Measurements from ENCODE around the gene COL4A2.

Gene COL4A2

DNA sequence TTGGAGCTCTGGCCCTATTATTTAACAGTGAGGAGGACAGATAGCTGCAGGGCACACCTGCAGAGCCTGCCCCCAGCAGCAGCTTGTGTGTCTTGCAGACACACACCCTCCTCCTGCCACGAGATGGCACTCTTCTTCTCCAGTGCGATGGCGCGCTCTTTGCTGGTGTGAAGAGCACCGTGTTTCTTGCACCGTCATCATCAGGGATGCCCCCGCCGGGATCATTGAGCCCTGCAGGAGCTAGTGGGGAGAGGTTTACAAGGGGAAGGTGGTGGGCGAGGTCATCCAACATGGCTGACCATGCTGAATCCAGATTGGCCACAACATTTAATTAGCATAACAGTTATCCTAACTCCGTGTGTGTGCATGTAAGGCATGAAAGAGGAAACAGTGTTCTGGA, 148.9 kb downstream of the COL4A2 start:
- DNase-seq (ENCODE audit: low read depth), result peak; percentile 75

GRCh38 chr13:110456550-110456949, 149.5 kb downstream of the COL4A2 start:
- no peak for DNase-seq (ENCODE audit: low read depth)

GRCh38 chr13:110457361-110457760, 150.3 kb downstream of the COL4A2 start:
- DNase-seq (ENCODE audit: low read depth), result no peak

- DNase-seq (ENCODE audit: low read depth), result no peak
These were observed 150.9 kb downstream of the COL4A2 start for GRCh38 chr13:110458017-110458416.

DNA sequence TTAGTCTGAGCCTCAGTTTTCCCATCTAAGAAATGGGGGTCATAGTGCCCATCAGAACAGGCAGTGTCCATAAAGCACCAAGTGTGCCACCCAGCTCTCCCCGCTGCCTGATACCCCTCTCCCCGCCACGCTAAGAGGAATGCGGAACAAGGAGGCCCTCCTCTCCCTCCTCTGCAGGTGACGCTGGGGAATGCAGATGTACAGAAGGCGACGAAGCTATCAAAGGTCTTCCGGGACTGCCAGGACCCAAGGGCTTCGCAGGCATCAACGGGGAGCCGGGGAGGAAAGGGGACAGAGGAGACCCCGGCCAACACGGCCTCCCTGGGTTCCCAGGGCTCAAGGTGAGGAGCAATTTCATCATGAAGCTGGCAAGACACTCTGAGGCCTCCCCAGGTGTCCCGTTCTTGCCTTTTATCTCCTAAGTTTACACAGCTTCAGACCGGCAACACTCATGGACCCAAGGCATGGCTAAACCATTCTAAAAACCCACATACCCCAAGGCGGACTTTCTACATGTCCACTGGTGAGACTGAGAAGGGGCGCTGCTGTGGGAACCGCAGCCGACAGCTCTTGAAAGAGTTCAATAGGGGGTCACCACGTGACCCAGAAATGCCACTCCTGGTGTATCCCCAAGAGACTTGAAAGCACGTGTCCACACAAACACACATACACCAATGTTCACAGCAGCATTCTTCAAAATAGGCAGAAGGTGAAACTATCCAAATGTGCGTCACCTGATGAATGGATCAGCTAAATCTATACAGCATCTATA, 151.7 kb downstream of the COL4A2 start:
- no peak for DNase-seq (ENCODE audit: low read depth)

- DNase-seq (ENCODE audit: low read depth), result no peak
These were observed 155.0 kb downstream of the COL4A2 start for GRCh38 chr13:110462091-110462490.

DNA sequence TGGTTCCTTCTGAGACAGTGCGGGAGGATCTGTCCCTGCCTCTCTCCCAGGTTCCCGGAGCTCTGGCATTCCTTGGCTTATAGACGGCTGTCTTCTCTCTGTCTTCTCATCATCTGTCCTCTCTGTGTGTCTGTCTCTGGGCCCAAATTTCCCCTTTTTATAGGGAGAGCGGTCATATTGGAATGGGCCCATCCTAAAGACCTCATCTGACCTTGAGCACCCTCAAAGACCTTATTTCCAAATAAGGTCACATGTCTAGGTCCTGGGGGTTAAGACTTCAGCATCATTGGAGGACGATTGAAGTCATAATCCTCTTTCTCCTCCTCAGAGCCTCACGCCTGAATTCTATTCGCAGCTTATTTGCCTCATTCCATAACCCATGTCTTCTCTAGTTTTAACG, 156.1 kb downstream of the COL4A2 start:
- DNase-seq (ENCODE audit: low read depth), result no peak

DNA sequence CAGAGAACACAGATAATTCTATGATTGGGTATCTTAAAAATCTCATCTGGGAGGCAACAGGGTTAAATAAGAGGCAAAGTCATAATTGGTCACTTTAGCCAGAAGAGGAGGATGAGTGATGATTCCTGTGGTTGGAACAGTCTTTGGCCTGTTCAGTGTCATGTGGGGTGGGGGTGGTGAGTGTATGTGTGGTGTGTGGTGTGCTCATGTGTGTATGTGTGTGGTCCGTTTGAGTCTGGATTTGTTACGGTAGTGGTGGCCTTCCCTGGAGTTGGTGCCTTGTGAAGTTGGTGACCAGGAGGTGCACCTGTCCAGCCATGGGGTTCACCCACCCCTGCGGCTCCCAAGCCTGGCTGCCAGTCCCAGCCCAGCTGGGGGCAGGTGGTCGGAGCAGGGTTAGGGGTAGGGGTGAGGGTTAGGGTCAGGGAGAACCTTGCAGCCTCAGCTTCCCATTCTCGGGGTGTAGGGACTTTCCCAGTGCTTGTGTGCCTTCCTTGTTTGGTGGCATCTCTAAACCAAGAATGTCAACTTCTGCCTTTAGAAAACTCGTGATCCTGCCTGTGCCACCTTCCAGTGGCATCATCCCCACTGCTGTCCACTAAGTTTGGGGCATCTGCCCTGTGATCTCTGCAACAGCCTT, 156.9 kb downstream of the COL4A2 start:
- DNase-seq (ENCODE audit: low read depth), result no peak

DNA sequence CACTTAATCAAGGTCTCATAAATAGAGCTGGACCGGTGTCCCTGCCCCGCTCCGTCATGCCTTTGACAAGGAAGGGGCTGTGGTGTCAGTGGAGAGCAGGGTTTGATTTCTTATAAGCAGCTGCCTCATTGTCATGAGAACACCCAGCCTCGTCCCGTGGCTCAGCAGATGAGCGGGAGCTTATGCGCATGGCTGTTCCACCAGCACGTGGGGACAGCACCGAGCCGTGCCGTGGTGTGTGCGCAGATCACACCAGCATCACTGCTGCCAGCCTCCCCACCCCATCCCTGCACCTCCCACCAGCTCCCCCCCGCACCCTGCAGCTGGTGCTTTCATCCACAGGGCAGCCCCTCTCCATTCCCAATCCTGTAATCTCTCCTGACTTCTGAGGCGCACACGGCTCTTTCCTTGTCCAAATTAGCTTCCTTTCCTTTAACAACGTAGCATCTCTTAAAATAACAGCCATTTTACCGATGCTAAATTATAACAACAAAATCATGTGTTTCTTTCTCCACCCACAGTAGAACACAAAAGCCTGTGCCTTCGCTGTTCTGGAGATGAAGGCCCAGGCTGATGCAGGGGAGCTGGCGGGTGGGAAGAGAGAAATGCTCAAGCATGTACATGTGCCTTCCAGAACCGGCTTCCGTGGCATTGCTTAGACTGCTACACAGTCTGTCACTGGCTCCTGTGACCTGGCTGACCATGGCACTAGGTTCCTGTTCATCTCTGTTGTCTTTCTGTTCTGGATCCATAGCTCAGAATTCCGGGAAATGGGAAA, 157.7 kb downstream of the COL4A2 start:
- DNase-seq (ENCODE audit: low read depth), result no peak

- no peak for DNase-seq (ENCODE audit: low read depth)
These were observed 158.6 kb downstream of the COL4A2 start for GRCh38 chr13:110465696-110466095.

DNA sequence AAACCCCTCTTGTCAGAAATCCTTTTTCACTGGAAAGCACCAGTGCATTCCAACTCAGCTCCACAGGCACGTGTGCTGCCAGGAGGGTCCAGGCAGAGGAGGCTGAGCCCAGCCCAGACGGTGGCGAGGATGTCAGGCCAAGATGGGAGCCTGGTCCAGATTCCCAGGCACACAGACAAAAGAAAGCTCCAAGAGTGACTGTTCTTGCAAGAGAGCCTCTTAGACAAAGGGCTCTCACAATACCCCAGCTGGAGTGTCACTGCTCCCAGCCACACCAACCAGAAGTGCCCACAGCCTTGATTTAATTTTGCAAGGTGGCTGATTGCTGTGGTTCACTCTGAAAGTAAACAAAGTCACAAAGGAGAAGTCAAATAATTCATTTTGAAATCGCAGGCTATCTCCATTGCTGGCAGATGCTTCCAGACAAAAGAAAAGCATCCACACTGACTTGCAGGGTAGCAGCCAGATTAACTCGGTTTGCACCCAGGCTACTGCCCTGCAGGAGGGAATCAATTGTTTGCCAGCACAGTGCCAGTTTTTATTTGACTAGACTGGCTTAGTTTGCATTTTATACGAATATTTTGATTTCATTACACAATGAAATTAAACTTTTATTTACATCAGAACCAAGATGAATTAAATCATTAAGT, 159.3 kb downstream of the COL4A2 start:
- no peak for DNase-seq (ENCODE audit: low read depth)

GRCh38 chr13:110467516-110468110, 160.5 kb downstream of the COL4A2 start:
- DNase-seq (ENCODE audit: low read depth), result no peak

GRCh38 chr13:110468986-110469495, 162.0 kb downstream of the COL4A2 start:
- DNase-seq (ENCODE audit: low read depth), result no peak

- no peak for DNase-seq (ENCODE audit: low read depth)
These were observed 162.5 kb downstream of the COL4A2 start for GRCh38 chr13:110469597-110469996.

DNA sequence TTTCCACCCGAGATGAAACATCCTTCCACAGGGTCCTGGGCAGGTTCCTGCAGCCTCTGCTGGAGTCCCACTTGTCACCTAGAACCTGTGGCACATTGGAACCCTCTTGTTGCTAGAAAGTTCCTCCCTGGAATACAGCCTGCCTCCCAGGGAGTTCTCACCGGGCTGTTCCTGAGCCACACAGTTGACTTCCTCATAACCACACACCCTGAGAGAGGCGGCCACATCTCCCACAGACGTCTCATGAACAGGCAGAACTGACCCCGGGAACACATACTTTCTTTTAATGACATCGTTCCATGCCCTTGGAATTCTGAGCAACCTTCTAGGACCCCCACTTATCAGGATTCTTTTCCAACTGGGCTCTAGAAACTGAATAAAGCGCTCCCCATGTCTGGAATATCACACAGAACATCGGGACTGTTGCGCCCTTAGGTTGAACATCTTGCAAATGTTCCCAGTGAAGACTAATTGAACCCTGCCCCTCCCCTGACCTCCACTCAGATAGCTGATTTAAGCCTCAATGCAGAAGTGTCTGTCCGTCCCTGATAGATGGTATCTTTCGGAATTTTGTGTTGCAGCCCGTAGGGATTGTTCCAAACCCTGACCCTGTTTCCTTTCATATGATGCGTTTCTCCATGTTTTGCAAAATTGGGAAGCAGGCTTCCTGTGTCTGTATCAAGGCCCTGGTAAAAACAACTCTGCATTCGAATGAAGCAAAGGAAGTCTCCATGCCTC, 163.4 kb downstream of the COL4A2 start:
- no peak for DNase-seq (ENCODE audit: low read depth)

DNA sequence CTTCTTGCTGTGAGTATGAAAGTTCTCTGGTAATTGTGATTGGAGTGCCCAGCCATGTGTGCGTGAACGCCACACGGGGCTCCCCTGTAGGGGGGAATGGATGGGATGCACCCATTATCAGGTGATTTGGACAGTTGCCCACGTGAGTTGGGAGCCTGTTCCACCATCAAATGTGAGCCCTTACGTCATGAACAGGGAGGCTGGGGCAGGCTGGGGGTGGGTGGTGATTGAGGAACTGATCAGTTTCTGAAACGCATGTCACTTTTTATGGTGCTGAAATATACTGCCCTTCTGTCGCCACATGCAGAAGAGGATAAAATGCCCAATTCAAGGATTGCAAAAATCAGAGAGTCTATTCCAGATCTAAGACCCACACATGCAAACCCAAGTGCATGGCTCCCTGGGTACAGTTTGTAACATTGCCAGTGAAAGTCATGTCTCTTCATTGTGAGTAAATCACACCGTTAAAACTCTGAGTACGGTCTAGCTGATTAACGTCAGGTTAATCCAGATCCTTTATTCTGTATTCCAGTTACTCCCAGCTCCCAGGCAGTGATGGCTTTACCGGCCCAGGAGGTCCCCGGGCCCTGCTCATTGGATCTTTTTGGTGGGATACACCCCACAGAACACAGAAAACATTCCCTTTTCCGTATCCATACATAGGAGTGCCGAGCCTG, 164.2 kb downstream of the COL4A2 start:
- no peak for DNase-seq (ENCODE audit: low read depth)

DNA sequence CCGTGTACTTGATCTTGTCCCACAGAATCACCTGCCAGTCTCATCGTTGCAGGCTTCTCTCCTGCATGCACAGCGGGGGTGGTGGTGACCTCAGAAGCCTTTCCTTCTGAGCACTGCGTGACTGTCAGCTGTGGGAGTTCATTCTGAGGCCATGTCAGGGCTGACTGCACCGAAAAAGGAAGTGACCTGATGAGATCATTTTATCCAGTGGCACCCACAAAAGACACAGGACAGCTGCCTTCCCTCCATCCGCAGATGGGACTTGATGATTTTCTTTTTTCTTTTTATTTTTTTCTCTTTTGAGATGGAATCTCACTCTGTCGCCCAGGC, 164.7 kb downstream of the COL4A2 start:
- DNase-seq (ENCODE audit: low read depth), result peak; percentile 72

DNA sequence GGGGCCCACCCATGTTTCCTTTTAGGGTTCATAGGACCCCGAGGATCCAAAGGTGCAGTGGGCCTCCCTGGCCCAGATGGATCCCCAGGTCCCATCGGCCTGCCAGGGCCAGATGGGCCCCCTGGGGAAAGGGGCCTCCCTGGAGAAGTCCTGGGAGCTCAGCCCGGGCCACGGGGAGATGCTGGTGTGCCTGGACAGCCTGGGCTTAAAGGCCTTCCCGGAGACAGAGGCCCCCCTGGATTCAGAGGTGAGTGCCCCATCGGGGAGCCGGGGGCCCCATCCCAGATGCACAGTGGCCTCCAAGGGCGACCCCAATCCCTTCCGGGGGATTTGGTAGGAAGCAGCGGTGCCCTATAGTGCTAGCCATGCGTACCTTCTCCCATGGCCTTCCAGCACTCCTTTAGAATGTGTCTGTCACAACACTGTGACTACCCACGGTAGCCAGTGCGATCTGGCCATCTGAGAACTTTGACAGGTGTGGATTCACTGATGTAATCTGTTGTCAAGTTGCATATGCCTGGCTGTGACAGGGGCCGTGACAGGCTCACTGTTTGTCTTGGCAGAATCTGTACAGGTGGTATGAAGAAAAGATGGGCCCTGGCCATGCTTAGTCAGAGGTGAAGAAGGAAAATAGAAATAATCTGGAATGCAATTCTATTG, 165.9 kb downstream of the COL4A2 start:
- DNase-seq (ENCODE audit: low read depth), result no peak

- DNase-seq (ENCODE audit: low read depth), result no peak
These were observed 167.6 kb downstream of the COL4A2 start for GRCh38 chr13:110474713-110475112.

DNA sequence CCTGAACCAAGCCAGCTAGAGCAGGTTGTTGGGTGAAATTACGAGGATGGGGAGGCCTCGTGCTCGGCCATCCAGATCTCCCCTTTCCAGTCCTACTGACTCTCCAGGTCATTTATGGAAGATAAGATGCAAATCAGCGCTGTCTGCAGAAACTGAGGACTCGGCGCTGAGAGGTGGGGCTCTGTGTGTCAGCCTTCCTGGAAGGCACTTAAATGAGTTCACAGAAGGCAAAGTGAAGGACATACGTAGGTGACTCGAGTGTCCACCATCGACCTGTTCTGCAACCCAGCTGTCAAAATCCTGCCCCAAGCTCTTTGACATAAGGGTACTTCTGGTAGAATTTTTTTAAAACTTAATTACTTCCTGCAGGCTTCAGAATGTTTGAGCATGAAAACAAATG, 168.0 kb downstream of the COL4A2 start:
- no peak for DNase-seq (ENCODE audit: low read depth)
